ENCODE measurements around the gene CBLN3.

DNA sequence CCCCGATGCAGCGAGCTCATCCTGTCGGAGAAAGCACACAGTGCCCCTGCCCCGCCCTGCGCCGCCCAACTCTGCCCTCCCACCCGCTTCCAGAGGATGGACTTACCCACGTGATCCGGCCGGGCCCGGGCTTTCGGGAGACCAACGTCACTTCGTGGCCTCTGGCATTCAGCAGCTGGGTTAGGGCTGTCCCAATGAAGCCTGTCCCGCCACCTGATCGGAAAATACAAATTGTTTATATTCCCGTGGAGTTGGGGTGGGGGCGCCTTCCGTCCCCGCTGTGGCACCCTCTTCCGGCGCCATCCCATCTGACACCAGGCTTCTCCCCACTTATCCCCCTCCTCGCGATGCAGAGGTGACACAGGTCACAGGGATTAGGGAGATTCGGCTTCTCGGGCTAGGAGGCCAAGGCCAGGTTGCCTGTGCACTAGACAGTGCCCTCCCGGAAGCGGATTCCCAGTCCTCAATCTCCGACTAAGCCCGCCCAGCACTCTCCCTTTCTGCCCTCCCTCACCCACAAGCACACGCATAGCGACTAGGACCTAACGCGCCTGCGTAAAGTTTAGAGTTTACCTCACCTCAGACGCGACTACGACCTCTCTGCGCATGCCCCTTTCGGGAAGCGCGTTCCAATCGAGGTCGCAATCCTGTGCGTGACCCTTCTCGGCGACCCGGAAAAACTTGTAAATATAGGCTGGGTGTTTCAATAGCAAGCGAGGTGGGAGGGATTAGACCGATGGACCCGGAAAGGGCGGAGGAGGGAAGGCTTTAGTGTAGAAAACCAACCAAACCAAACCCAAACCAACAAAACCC lies 13.0 kb upstream of the CBLN3 start, which contains the start of gene SDR39U1:
- peak; percentile 83 to 88 for TF ChIP-seq POLR2A (IDR thresholded peaks at IDR 0.05)
- TF ChIP-seq, protein P1, sequence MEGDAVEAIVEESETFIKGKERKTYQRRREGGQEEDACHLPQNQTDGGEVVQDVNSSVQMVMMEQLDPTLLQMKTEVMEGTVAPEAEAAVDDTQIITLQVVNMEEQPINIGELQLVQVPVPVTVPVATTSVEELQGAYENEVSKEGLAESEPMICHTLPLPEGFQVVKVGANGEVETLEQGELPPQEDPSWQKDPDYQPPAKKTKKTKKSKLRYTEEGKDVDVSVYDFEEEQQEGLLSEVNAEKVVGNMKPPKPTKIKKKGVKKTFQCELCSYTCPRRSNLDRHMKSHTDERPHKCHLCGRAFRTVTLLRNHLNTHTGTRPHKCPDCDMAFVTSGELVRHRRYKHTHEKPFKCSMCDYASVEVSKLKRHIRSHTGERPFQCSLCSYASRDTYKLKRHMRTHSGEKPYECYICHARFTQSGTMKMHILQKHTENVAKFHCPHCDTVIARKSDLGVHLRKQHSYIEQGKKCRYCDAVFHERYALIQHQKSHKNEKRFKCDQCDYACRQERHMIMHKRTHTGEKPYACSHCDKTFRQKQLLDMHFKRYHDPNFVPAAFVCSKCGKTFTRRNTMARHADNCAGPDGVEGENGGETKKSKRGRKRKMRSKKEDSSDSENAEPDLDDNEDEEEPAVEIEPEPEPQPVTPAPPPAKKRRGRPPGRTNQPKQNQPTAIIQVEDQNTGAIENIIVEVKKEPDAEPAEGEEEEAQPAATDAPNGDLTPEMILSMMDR (IDR thresholded peaks at IDR 0.05 in 4 of 5, conservative IDR thresholded peaks at IDR 0.05 in 1 of 5): no peak

Measured in gastrocnemius medialis (tissue), 4 donors.